Measurements from ENCODE around the gene ZNF598.
"Not testable (repeated sequence)": the region's sequence is repeated elsewhere in the genome, so short reads cannot be mapped to it uniquely, and the experiment has no call there.

GRCh38 chr16:2011726-2012125 lies 2.1 kb upstream of the ZNF598 start:
- TF ChIP-seq, protein P1, sequence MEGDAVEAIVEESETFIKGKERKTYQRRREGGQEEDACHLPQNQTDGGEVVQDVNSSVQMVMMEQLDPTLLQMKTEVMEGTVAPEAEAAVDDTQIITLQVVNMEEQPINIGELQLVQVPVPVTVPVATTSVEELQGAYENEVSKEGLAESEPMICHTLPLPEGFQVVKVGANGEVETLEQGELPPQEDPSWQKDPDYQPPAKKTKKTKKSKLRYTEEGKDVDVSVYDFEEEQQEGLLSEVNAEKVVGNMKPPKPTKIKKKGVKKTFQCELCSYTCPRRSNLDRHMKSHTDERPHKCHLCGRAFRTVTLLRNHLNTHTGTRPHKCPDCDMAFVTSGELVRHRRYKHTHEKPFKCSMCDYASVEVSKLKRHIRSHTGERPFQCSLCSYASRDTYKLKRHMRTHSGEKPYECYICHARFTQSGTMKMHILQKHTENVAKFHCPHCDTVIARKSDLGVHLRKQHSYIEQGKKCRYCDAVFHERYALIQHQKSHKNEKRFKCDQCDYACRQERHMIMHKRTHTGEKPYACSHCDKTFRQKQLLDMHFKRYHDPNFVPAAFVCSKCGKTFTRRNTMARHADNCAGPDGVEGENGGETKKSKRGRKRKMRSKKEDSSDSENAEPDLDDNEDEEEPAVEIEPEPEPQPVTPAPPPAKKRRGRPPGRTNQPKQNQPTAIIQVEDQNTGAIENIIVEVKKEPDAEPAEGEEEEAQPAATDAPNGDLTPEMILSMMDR (IDR thresholded peaks at IDR 0.05), result not testable (repeated sequence)
- not testable (repeated sequence) for TF ChIP-seq POLR2AphosphoS5, EP300 (IDR thresholded peaks at IDR 0.05)

Measured in upper lobe of left lung (tissue), 4 donors.